Measurements from ENCODE around the gene BTBD3.

The BTBD3 gene

DNA sequence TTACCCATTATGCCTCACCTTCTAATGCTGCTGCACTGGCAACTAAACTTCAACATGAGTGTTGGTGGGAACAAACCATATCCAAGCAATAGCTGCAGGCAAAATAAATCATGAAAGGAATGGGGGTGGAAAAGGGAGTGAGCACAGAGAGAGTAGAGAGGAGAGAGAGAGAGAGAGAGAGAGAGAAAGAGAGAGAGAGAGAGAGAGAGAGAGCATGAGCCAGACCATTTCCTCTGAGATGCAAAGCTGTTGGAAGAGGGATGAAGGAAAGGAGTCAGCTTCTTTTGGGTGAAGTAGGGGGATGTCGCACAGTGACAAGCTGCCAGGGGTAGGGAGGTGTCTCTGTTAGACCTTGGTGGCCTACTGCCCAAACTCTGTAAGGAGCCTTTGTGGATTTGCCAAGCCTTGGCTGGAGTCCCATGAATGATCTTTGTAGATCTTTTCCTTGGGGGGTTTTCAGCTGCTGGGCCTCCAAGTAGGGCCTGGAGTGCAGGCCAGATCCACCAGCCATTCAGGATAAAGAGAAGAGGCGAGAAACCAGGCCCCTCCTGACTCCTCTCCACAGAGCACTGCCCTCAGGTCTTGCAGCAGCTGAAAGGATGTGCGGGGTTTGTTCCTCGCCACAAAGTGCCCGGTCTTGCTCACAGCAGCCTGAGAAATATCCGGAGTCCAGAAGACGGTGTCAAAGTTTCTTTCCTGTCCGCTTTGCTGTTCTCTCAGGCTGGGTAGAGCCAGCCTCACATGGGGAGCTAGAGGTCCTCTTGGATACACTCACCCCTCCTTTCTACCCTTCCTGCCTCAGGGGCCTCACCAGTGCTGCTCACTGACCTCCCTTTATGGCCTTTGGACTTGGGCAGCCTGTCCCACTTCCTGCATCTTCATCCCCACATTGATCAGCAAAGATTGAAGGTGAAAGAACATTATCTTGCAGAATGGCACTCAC lies 17.8 kb downstream of the BTBD3 start:
- Mint-ChIP-seq H3K36me3 (ENCODE audit: low read depth) (no peaks in the 10 kb centered on the region), H3K27me3 (no peaks in the 10 kb centered on the region), H3K4me1 (ENCODE audit: low read depth) (no peaks in the 10 kb centered on the region), H3K4me3 (no peak overlapping the region), H3K9me3 (no peaks in the 10 kb centered on the region), H3K27ac (no peak overlapping the region)

DNA sequence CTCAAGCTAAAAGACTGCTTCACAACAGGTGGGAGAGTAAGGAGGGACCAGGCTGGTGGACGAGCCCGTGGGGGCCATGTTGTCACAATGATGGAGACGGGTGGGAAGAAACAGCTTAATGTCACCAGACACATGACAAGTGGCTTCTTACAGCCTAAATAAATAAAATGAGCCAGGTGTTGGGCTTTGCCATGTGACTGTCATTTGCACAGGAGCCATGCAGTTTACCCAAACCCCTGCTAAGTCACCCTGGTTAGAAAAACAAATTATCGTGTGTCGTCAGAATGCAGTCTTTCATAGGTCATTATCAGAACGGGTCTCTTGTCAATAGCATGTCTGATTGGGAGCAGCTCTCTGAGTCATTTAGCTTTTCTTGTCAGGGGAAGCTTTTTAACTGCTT lies 18.5 kb downstream of the BTBD3 start:
- Mint-ChIP-seq H3K27ac (no peak overlapping the region), H3K36me3 (ENCODE audit: low read depth) (no peaks in the 10 kb centered on the region), H3K27me3 (no peaks in the 10 kb centered on the region), H3K9me3 (no peaks in the 10 kb centered on the region), H3K4me1 (ENCODE audit: low read depth) (no peaks in the 10 kb centered on the region), H3K4me3 (no peak overlapping the region)

DNA sequence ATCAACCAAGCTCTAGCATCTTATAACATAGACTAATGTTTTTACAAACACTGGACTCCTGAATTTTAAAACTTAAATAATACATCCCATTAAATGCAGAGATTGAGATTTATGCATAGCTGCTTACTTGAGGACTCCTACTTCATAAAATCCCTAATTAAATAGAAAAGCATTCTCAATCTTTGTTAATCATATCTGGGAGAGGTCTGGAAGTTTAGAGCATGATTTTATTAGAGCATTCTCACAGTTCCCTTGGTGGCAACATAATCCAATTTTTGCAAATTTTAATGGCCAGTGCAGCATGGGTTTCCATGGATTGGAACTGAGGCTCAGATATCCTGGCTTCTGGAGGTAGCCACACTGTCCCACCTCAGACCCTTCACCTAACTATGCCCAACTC lies 19.5 kb downstream of the BTBD3 start:
- no peaks in the 10 kb centered on the region for H3K27me3 Mint-ChIP-seq
- H3K4me3 Mint-ChIP-seq: no peak overlapping the region
- H3K4me1 Mint-ChIP-seq (ENCODE audit: low read depth): no peaks in the 10 kb centered on the region
- no peaks in the 10 kb centered on the region for H3K9me3 Mint-ChIP-seq
- no peaks in the 10 kb centered on the region for H3K36me3 Mint-ChIP-seq (ENCODE audit: low read depth)
- no peak overlapping the region for H3K27ac Mint-ChIP-seq

DNA sequence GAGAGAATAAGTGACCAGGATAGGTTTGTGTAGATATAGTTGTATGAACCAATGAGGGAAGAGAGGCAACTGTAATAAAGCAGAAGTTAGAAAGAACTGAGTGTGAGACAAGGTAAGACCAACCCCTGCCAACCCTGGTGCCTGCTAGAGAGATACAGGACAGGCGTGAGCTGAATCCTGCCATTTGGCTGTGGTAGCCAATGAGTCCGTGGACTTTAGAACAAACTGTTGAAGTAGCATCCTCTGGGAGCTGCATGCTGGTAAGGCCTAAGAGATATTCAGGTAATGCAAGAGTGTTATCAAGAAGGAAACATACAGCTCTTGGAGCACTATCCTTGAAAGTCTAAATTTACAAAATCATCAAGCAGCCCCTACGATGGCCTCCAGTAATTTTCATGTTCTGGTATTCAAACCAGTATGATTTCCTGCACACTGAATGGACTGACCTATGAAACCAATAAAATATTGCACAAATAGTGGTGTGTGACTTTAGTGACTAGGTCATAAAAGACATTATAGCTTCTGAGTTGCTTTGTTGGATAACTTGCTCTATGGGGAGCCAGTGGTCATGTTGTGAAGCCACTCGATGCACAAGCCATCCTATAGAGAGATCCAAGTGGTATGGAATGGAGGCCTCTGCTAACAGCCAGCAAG lies 24.0 kb downstream of the BTBD3 start:
- no peak overlapping the region for H3K4me3 Mint-ChIP-seq
- no peaks in the 10 kb centered on the region for H3K36me3 Mint-ChIP-seq (ENCODE audit: low read depth)
- H3K9me3 Mint-ChIP-seq: peaks cover 3% of the 10 kb centered on the region
- no peaks in the 10 kb centered on the region for H3K4me1 Mint-ChIP-seq (ENCODE audit: low read depth)
- H3K27me3 Mint-ChIP-seq: no peaks in the 10 kb centered on the region
- H3K27ac Mint-ChIP-seq: no peak overlapping the region

DNA sequence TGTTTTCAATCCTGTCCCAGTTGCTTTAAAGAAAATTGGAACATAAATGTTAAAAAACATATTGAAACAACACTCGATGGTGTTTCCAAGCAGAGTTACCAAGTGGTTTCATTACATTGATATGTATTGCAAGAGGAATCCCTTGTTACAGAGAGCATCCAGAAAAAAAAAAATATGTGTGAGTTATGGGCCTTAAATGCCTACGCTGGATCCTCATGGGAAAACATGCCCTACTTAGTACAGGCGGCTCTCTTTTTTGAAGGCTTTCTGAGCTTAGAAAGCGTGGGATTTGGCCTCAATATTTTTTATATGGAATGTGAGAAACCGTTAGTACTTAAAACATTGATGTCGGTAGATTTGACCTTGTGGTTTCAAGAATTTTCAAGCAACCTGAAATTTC lies 26.1 kb downstream of the BTBD3 start:
- H3K4me1 Mint-ChIP-seq (ENCODE audit: low read depth): no peaks in the 10 kb centered on the region
- H3K4me3 Mint-ChIP-seq: no peak overlapping the region
- no peaks in the 10 kb centered on the region for H3K36me3 Mint-ChIP-seq (ENCODE audit: low read depth)
- H3K27ac Mint-ChIP-seq: no peak overlapping the region
- no peaks in the 10 kb centered on the region for H3K27me3 Mint-ChIP-seq
- peaks cover 3% of the 10 kb centered on the region for H3K9me3 Mint-ChIP-seq

DNA sequence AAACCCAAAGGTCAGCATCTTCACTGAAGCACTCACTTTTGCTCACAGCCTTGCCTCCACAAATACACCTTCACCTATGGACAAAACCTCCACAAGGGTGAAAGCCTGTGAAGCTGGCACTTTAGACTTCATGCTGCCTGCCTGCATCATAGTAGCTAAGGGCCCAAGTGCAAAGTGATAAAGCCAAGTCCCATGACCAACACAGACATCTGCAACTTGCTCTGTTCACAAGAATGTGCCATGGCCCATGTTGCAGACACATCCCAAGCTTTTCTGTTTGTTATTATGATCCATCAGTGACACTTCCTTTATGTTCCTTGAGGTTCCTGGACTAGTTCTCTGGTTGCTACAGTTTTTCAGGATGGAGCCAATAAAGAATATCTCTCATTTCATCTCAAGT lies 31.1 kb downstream of the BTBD3 start:
- peaks cover 6% of the 10 kb centered on the region for H3K9me3 Mint-ChIP-seq
- no peak overlapping the region for H3K4me3 Mint-ChIP-seq
- H3K4me1 Mint-ChIP-seq (ENCODE audit: low read depth): no peaks in the 10 kb centered on the region
- no peaks in the 10 kb centered on the region for H3K36me3 Mint-ChIP-seq (ENCODE audit: low read depth)
- H3K27me3 Mint-ChIP-seq: no peaks in the 10 kb centered on the region
- H3K27ac Mint-ChIP-seq: no peak overlapping the region

DNA sequence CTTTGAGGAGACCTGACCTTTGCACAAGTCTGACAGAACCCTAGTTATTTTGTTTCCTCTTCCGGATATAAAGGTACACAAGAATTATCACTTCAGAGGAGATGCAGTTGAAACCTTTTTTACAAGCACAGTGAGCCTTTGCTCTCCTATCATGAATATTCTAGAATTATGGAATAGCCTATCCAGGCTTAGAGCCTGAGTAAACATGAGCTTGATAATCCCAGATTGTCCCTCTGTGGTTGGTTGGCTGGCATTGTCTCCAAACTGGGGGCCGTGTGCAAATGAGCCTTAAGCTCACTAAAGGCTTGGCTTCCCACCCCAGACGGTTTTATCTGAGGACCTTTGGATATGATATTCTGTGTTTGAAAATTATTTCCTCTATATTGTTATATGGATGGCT lies 32.0 kb downstream of the BTBD3 start:
- H3K9me3 Mint-ChIP-seq: peaks cover 6% of the 10 kb centered on the region
- H3K27me3 Mint-ChIP-seq: no peaks in the 10 kb centered on the region
- H3K27ac Mint-ChIP-seq: no peak overlapping the region
- no peaks in the 10 kb centered on the region for H3K4me1 Mint-ChIP-seq (ENCODE audit: low read depth)
- no peaks in the 10 kb centered on the region for H3K36me3 Mint-ChIP-seq (ENCODE audit: low read depth)
- H3K4me3 Mint-ChIP-seq: no peak overlapping the region

DNA sequence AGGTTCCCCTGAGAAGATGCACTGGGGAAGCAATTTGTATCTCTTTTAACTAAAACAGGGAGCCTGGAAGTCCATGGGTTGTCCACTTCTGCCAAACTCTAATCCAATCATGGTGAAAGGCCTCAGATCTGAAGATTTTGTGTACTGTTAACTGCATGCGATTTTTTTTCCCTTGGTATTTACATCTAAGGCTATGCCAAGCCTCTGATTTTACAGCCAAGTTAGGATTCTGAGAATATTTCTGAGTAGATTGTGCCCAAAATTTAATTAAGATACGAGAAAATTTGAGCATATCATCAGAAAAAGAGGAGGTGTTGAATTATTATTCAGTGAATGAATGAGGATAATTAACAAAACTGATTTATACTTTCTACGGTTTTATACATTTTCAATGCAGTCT lies 34.0 kb downstream of the BTBD3 start:
- no peak overlapping the region for H3K27ac Mint-ChIP-seq
- peaks cover 3% of the 10 kb centered on the region for H3K9me3 Mint-ChIP-seq
- H3K27me3 Mint-ChIP-seq: no peaks in the 10 kb centered on the region
- H3K36me3 Mint-ChIP-seq (ENCODE audit: low read depth): no peaks in the 10 kb centered on the region
- no peaks in the 10 kb centered on the region for H3K4me1 Mint-ChIP-seq (ENCODE audit: low read depth)
- no peak overlapping the region for H3K4me3 Mint-ChIP-seq

DNA sequence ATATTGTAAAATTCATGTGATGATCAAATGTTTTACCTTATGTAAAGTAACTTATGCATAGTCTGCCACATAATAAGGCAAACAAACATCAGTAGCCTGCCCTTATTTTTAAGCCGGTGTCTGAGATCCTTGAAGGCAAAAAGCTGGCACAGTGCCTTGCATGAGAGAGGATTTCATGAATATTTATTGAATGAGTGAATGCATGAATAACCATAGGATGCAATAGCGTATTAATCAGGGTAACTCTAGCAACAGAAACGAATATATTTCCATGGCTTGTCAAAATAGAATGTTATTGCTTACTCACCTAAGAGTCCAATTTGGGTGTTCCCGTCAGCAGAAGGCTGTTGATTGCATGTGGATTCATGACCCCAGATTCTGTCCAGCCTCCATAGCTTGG lies 34.9 kb downstream of the BTBD3 start:
- Mint-ChIP-seq H3K36me3 (ENCODE audit: low read depth) (no peaks in the 10 kb centered on the region), H3K9me3 (peaks cover 3% of the 10 kb centered on the region), H3K27ac (no peak overlapping the region), H3K4me3 (no peak overlapping the region), H3K4me1 (ENCODE audit: low read depth) (no peaks in the 10 kb centered on the region), H3K27me3 (no peaks in the 10 kb centered on the region)

DNA sequence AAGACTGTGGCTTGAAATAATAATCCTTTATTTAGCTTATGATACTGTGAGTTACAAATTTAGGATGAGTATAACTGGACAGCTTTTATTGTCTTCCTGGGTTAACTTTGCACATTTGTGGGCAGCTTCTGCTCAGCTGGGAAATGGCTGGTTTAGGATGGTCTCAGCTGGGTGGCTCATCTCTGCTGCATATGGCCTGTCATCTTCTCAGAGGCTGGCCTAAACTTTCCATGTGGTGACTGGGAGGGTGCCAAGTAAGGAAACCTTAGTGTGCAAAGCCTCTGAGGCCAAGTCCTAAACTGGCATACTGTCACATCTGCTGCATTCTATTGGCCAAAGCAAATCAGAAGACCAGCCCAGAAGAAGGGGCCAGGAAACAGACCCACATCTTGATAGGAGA lies 40.2 kb downstream of the BTBD3 start:
- Mint-ChIP-seq H3K27ac (no peak overlapping the region), H3K9me3 (peaks cover 2% of the 10 kb centered on the region), H3K36me3 (ENCODE audit: low read depth) (no peaks in the 10 kb centered on the region), H3K27me3 (no peaks in the 10 kb centered on the region), H3K4me3 (no peak overlapping the region), H3K4me1 (ENCODE audit: low read depth) (no peaks in the 10 kb centered on the region)

DNA sequence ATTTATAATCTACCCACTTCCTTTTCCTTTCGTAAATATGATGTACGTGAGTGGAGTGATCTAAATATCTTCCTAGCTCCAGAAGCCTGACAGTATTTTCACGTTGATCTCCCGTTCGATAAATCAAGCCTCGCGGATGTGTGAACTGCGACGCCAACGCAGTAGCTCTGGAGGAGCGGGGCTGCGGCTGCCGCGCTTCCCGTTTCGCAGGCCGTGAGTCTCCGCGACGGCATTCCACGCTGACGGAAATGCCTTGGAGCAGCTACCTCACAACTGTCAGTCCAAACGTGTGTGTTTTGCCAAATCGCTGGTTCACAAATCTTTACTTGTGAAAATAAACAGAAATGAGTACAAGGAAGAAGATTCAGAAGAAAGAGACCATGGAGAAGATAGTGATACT lies 41.2 kb downstream of the BTBD3 start:
- Mint-ChIP-seq H3K4me3 (no peak overlapping the region), H3K9me3 (peaks cover 2% of the 10 kb centered on the region), H3K27me3 (no peaks in the 10 kb centered on the region), H3K36me3 (ENCODE audit: low read depth) (no peaks in the 10 kb centered on the region), H3K27ac (no peak overlapping the region), H3K4me1 (ENCODE audit: low read depth) (no peaks in the 10 kb centered on the region)

DNA sequence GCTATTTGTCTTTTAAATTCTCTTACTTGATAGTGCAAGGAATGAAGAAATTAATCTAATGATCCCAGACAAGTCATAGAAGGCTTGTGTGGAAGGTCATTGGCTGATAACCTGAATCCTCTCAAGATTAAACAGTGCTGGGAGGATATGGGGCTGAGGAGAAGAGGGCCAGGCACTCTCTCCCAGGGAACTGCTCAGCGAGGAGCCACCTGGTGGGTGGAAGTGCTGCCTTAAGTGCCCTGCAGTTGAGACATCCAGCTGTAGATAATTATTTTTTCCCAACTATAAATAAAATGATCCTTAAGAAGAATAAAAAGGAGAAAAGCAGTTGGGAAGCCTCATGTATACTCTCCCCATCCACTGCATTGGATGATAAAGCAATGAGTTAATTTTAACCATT lies 47.9 kb downstream of the BTBD3 start:
- no peaks in the 10 kb centered on the region for H3K27me3 Mint-ChIP-seq

DNA sequence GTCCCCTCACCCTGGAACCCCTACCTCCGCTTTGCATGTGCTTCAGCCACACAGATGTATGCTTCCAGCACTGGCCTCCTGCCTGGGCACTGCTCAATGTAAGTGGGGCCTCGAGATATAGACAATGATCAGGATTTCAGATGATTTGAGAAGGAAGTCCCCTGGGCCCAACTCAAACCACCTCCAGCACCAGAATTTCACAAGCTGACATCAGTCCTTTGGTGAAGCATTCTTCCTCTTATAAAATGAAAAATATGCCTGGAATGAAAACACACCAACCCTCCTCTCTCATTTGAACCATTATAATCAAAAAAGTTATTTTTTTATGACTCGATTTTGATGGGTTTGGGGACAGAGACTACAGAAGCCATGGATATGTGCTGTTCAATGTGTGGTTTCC lies 48.5 kb downstream of the BTBD3 start:
- H3K9me3 Mint-ChIP-seq: no peaks in the 10 kb centered on the region
- no peak overlapping the region for H3K27ac Mint-ChIP-seq
- H3K36me3 Mint-ChIP-seq (ENCODE audit: low read depth): no peaks in the 10 kb centered on the region
- H3K4me1 Mint-ChIP-seq (ENCODE audit: low read depth): no peaks in the 10 kb centered on the region
- no peaks in the 10 kb centered on the region for H3K27me3 Mint-ChIP-seq
- H3K4me3 Mint-ChIP-seq: no peak overlapping the region

More for the DNA sequence above, 47.9 kb downstream of the BTBD3 start:
- H3K27ac Mint-ChIP-seq: no peak overlapping the region
- no peak overlapping the region for H3K4me3 Mint-ChIP-seq
- no peaks in the 10 kb centered on the region for H3K36me3 Mint-ChIP-seq (ENCODE audit: low read depth)
- H3K9me3 Mint-ChIP-seq: no peaks in the 10 kb centered on the region
- no peaks in the 10 kb centered on the region for H3K4me1 Mint-ChIP-seq (ENCODE audit: low read depth)

DNA sequence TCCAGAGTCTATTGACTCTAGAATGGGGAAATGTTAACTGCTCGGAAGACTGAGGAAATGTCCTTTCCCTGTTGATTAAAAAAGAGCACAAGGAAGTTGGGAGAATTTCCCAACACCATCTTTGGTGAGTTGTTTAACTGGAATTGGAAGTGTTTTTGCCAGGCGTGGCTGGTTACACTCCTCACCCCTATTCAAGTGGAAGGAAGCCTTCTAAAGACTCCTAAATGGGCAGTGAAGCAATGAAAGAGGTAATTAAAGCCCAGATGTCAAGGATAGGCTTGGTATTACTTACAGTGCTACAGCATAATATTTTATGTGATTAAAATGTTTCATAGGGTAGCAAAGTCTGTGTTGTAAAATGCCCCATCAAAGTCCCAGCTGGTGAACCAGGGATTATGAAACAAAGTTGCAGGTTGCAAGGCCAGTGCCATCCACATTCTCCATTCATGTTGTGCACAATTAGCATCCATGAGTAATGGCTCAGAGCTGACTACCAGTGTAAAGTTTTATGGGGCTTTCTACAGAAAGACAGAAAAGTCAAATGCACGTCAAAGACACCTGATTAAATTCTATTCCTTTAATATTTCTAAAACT lies 52.6 kb downstream of the BTBD3 start:
- H3K27ac Mint-ChIP-seq: no peak overlapping the region
- H3K4me3 Mint-ChIP-seq: no peak overlapping the region
- no peaks in the 10 kb centered on the region for H3K36me3 Mint-ChIP-seq (ENCODE audit: low read depth)
- H3K4me1 Mint-ChIP-seq (ENCODE audit: low read depth): no peaks in the 10 kb centered on the region
- peaks cover 7% of the 10 kb centered on the region for H3K9me3 Mint-ChIP-seq
- no peaks in the 10 kb centered on the region for H3K27me3 Mint-ChIP-seq

DNA sequence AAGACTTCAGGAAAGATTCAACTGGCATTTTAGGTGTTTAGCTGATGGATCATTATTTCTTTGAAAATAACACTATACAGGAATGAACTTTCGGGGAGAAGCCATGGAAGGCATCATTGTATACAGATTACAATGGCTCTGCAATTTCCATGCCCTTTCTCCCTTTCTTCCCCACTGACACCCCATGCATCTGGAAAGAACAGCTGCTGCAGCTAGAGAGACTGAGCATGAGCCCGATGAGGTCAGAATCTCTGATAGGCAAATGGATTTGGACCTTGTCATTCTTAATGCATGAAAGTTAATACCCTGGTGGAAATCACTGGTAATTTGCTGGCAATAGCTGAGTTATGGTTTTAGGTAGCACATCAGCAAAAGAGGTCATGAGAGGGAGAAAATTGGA lies 54.8 kb downstream of the BTBD3 start:
- H3K4me3 Mint-ChIP-seq: no peak overlapping the region
- no peaks in the 10 kb centered on the region for H3K4me1 Mint-ChIP-seq (ENCODE audit: low read depth)
- H3K27me3 Mint-ChIP-seq: no peaks in the 10 kb centered on the region
- no peak overlapping the region for H3K27ac Mint-ChIP-seq
- peaks cover 7% of the 10 kb centered on the region for H3K9me3 Mint-ChIP-seq
- no peaks in the 10 kb centered on the region for H3K36me3 Mint-ChIP-seq (ENCODE audit: low read depth)

All from stimulated activated naive CD8-positive, alpha-beta T cell treated with anti-CD3 and anti-CD28 coated beads, Interleukin-15, Interleukin-2, amounts not matched to agents 100 ng/mL and 50 ng/mL, for 24 hours (primary cell).